HL-60/S4 (cell line): Measurements from ENCODE around the gene KCTD2.

Experiments
- in situ Hi-C: fragments of 300-500 bp; cut with MboI; formaldehyde crosslinking; loops from 2 replicates; pipeline ENCODE4 v1.14.3; 2022; ENCODE audit warnings: low sequenced_read_pairs

KCTD2 gene

DNA sequence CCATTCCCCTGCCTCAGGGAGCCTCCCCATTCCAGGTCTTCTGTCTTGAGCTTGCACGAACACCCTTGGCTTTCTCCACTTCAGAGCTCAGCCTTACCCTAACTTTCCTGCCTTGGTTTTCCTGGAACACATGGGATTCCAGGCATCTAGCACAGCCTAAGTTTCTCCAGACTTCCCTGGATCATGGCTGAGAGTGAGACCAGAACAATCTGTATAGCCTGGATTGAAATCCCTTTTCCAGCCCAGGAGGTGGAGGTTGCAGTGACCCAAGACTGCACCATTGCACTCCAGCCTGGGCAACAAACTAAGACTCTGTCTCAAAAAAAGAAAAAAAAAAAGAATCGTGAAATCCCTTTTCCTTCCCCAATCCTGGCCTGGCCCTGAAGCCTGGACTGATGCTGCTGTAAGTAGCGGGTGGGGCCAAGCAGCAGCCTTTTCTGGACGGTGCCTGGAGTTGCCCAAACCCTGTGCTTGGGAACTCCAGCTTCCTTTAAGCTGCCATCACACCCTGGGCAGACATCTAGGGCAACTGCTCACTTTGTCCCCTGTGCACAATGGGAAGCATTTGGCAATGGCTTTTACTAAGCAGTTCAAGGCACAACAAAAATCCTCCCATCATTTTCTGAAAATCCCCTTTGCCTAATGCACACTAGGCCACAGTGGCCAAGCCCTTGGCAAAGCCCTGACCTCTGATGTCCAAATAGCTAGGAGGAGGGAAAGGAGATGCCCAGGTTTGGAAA lies 28.7 kb downstream of the KCTD2 start:
- in situ Hi-C loops, result no loop called here

DNA sequence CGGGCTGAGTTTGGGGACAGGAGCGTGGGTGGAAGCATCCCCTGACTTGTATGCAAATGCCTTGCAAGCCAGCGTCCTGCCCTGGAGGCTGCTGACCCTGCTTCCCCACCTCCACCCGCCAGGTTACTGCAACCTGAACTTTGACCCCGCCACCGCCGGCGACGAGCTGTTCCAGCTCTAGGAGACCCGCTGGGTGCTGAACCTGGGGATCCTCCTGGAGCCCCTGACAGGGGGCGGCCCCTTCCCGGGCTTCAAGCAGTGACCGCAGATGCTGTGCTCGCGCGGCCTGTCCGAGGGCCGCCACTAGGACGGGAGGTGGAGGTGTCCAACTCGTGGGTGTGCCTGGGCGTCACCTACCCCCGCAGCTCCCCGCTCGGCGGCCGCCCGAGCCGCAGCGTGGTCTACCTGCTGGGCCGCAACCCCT lies 30.1 kb downstream of the KCTD2 start:
- in situ Hi-C loops, result no loop called here

GRCh38 chr17:75077496-75078283 lies 30.7 kb downstream of the KCTD2 start:
- in situ Hi-C loops, result no loop called here

GRCh38 chr17:75078284-75079022 lies 31.4 kb downstream of the KCTD2 start:
- in situ Hi-C loops, result no loop called here

GRCh38 chr17:75079023-75079373 lies 32.0 kb downstream of the KCTD2 start:
- in situ Hi-C loops, result no loop called here

- in situ Hi-C loops, result no loop called here
These were observed 34.9 kb downstream of the KCTD2 start for GRCh38 chr17:75081611-75082540.

- in situ Hi-C loops, result no loop called here
These were observed 35.7 kb downstream of the KCTD2 start for GRCh38 chr17:75082683-75083082.

GRCh38 chr17:75084039-75084660 lies 37.1 kb downstream of the KCTD2 start:
- in situ Hi-C loops, result no loop called here

DNA sequence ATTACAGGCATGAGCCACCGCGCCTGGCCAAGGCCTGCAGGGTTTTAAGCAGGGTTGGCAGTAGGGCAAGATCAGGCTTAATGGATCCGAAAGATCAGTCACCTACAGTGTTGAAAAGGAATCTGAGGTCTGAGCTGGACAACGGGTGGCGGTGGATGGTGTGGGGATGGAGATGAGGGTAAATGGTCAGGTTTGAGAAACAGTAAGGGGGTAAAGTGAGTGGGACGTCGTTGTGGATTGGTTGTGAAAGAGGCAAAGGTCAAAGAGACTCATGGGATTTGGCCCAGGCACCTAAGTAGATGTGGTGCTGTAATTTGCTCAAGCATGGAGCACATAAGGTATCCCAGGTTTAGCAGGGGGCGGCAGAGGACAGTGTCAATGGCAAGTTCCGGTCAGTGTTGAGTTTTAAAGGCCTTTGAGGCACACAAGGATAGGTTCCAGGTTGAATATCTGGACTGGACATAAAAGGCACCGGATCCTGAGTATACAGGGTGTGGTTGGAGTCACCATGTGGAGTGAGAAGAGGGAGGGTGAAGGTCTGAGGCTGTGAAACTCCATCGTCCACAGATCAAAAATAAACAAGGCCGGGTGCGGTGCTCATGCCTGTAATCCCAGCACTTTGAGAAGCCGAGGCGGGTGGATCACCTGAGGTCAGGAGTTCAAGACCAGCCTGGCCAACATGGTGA lies 39.6 kb downstream of the KCTD2 start:
- in situ Hi-C loops, result no loop called here

- in situ Hi-C loops, result no loop called here
These were observed 40.1 kb downstream of the KCTD2 start for GRCh38 chr17:75087182-75087557.

- in situ Hi-C loops, result no loop called here
These were observed 40.8 kb downstream of the KCTD2 start, which contains the start of gene SLC16A5 for GRCh38 chr17:75087558-75088453. TSS of gene SLC16A5 (plus strand) at chr17:75087954. CDS start at chr17:75093637, 5,683 bp downstream.

GRCh38 chr17:75088465-75089417 lies 41.7 kb downstream of the KCTD2 start:
- in situ Hi-C loops, result no loop called here

DNA sequence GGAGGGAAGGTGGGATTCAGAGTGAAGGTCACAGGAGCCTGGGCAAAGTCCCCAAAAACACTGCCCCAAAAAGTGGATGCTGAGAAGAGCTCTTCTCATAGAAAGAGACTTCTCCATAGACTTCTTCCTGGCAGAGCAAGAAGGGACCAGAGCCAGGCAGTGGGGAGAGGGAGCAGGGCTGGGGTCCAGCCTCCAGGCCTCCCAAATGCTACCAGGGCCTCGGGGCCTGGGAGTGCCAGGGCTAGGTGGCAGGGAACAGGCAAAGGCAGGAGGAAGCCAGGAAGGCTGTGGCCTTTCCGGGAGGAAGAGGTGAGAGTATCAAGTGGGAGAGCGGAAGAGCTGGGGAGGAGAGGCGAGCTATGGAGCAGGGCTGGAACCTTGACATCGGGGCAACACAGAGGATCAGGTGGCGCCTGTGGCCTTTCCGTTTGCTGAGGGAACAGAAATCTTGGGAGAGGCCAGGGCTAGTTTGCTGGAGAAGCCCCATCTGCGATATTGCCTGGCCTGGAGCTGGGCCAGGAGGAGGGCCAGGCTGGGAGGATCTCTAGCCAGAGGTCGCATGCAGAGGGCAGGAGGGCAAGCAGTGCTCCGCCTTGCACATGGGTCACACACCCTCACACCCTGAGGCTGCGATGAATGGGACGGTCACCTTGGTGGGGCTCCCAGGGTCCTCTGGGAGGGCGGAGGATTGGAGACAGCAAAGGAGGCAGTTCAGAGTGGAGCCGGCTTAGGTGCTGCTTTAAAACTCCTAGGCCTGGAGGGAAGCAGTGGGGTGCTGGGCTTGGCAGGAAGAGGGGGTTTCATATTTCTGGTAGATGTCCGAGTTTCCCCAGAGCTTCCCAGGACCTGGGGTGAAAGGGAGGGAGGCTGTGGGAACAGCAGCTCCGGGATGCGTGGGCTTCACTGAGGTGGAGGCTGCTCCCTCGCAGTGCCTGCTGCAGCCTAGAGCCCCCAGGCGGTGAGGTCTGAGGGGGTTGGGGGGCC lies 44.1 kb downstream of the KCTD2 start:
- in situ Hi-C loops, result no loop called here

GRCh38 chr17:75091855-75092327 lies 44.9 kb downstream of the KCTD2 start:
- in situ Hi-C loops, result no loop called here

DNA sequence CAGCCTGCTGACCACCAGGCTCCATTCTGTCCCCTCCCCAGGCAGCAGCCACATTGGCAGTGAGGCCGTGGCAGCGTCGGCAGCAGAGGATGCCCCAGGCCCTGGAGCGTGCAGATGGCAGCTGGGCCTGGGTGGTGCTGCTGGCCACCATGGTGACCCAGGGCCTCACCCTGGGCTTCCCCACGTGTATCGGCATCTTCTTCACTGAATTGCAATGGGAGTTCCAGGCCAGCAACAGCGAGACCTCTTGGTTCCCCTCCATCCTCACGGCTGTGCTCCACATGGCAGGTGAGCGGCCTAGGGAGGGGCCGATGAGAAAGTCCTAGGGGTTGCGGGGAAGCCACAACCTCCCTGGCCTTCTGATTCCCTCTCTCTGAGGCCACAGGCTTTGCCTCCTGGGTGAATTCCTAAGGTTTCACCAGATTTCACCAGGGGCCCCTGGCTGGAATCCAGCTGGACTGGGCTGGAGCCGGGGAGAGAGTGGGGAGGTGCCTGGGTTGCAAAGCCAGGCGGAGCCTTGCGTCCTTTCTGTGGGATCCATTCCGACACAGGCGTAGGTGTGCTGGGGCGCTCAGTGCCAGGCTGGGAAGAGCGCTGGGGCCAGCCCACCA lies 46.6 kb downstream of the KCTD2 start:
- in situ Hi-C loops, result no loop called here
